Activated CD4-positive, alpha-beta T cell treated with anti-CD3 and anti-CD28 coated beads, Interleukin-2, amount 50 U/mL, for 16 hours (primary cell): Measurements from ENCODE around the gene PPP1R14C.

ENCODE experiments used
- DNase-seq: peaks from one replicate; pipeline ENCODE4 v3.0.0-alpha.2; 2020

Gene PPP1R14C

GRCh38 chr6:150273457-150274309 lies 130.8 kb downstream of the PPP1R14C start:
- DNase-seq: peak; percentile 13

DNA sequence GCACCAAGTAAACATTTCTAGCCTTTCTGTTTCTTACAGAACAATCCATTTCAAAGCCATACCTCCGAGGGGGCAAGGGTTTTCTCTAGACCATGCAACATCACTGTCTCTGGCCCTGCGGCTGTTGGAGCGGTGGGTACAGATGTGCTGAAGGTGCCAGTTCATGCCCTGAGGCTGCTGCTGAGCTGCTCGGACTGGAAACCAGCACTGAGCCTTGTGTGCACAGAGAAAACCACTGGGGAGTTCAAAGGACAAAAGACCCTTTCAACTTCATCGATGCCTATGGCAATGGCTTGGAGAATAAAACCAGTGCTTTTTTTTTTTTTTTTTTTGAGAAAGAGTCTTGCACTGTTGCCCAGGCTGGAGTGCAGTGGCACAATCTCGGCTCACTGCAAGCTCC lies 132.6 kb downstream of the PPP1R14C start:
- DNase-seq: no peak

DNA sequence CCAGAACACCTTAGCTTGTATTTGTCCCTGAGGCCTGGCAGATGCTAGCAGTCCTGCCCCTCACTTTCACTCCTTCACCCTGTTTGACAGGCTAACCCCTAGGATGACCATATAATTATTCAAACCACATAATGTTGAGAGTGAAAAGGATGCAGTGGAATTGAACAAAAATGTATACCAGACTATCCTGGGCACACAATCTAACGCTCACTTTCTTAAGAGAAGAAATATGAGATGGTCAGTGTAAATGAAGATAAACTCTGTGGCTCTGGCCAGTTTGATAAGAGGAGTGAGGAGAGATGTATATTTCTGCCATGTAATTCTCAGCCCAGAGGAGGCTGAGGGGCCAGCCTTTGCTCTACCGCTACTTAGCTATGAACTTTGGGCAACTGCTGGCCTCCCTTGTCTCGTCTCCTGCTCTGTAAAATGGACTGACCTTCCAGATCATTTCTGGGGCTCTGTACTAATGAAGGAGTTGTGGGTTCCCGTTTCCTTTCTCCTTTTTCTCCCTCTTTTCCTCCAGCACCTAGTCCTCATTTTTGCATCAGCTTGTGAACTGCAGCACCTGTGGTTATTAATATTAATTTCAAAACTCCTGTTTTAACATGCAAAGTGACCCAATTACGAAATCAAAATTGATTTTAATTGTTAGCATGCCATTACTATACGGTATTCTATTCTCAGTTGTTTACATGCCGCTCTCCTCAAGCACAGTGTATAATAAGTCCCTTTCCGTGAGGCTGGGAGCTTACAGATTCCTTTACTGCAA lies 133.5 kb downstream of the PPP1R14C start:
- no peak for DNase-seq

GRCh38 chr6:150276937-150277742 lies 134.3 kb downstream of the PPP1R14C start:
- DNase-seq: no peak

DNA sequence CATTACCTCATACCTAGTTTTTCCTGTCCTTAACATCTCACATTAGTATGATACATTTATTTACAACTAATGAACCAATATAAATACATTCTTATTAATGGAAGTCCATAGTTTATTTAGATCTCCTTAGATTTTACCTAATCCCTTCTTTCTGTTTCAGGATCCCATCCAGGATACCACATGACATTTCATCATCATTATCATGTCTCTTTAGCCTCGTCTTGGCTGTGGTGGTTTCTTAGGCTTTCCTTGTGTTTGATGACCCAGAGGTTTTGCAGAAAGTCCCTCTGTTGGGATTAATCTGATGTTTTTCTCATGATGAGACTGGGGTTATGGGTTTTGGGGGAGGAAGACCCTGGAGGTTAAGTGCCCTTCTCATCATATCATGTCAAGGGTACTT lies 136.7 kb downstream of the PPP1R14C start:
- DNase-seq: no peak

DNA sequence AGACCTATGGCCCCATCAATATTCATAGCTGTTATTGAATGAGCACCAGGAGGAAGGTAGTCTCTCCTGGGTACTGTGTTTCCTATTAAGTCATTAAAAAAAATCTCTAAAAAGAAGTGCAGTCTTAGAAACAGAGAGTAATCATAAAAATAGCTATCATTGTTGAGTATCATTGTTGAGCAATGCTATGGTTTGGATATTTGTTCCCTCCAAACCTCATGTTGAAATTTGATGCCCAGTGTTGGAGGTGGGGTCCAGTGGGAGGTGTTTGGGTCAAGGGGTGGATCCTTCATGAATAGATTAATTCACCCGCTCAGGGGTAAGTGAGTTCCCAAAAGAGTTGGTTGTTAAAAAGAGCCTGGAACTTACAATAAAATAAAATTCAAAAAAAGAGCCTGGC lies 137.9 kb downstream of the PPP1R14C start:
- DNase-seq: no peak

DNA sequence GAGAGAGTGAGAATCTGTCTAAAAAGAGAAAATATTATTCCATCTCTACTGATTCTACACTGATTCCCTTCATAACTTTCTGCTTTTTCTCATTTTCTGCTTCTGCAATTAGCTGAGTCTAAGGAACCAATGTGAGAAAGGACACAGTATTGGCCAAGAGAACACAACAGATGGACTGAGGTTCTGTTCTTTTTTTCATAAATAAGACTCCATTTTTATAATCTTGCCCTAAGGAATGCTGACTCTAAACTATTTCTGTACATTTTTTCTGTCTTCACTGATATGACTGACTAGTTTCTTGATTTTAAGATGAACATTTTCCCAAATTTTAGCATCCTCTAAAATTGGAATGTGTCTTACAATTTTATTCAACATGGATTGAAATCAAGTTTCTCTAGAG lies 138.9 kb downstream of the PPP1R14C start:
- DNase-seq: no peak

DNA sequence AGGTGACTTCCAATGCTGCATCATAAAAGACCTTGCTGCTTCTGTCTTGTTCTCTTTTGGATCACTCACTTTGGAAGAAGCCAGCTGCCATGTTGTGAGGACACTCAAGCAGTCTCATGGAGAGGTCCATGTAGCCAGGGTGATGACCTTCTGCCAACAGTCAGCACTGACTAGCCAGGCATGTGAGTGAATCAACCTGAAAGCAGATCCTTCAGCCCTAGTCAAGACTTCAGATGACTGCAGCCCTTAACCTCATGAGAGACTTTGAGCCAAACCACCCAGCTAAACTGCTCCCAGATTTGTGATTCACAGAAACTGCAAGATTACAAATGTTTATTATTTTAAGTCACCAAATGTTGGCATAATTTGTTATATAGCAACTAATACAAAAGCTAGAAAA lies 140.0 kb downstream of the PPP1R14C start:
- DNase-seq: no peak

GRCh38 chr6:150286460-150286859 lies 143.6 kb downstream of the PPP1R14C start:
- DNase-seq: no peak

DNA sequence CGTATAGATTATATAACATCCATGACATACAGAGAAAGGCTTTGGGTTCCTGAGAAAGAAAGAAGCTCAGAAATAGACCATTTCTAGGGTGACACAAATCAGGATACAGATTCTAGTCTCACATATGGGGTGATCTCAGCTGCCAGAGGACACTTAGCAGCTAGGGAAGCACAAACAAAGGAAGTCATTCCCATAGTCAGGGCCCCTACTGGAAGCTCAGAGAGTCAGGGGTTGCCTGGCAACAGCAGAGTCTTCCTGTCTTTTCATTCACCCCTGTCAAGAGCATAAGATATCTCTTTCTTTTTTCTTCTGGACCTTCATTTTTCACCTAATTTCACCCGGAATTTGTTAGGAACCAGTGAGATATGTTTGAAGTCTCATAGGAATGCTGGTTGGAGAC lies 144.1 kb downstream of the PPP1R14C start:
- DNase-seq: no peak

DNA sequence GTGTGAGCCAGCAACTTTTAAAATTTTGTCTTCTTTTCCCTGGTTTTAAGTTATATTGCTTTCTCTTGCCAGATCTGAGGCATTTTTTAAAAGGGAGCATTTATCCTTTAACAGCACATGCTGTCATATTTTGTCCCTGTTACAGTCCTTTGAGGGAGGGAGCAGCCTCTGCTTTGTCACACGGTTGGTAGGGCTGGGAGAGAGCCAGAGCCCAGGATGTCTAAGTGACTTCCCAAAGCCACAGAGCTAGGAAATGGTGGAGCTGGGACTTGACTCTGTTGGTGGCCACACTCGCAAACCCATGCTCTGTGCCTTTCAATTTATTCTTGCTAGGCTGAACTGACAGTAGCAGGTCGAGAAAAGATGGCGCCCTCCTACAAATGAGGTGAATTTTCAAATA lies 145.6 kb downstream of the PPP1R14C start:
- no peak for DNase-seq

DNA sequence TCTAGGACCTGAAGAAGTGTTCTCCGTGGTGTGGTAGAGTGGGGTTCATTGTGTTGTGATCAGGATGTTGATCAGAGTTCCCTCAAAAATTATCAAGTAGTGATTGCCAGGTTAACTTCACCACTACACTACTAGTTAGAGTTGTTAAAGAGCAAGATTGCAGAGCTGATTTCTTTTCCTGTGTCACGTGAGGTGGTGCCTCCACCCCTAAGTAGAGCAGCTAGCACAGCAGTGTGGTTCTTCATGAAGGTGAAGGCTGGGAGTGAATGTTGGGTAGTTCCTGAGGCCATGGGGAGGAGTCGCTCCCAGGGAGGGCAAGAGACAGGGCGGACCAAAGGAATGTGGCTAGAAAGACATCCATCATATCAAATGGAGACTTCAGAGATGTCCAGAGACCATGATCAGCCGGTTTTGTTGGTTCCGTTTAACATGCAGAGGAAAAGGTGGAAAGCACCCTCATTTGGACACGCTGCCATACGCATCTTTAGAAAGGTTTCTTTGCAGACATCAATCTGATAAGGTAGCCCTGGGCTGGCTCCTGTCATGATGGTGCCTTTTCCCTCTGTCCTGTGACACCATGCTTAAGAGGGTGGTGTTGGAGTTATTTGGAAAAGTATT lies 146.7 kb downstream of the PPP1R14C start:
- DNase-seq: no peak

- DNase-seq: no peak
Observed at GRCh38 chr6:150290429-150290828, 147.6 kb downstream of the PPP1R14C start.

- no peak for DNase-seq
Observed at GRCh38 chr6:150291968-150292710, 149.3 kb downstream of the PPP1R14C start.

DNA sequence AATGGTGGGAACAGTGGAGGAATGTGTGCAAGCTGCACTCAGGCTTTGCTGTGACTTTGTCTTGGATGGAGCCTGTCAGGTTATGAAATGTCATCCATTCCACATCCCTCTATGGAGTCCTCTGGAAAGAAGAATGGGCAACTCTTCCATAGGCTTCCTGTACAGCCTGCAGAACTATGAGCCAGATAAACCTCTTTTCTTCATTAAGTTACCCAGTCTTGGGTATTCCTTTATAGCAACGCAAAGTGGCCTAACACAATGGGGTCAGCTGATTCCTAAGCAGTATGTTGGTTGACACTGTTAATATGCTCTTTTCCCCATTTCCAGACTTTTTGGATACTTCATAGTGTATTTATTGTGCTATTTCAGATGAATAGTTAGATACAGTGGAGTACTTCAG lies 150.2 kb downstream of the PPP1R14C start:
- DNase-seq: no peak

DNA sequence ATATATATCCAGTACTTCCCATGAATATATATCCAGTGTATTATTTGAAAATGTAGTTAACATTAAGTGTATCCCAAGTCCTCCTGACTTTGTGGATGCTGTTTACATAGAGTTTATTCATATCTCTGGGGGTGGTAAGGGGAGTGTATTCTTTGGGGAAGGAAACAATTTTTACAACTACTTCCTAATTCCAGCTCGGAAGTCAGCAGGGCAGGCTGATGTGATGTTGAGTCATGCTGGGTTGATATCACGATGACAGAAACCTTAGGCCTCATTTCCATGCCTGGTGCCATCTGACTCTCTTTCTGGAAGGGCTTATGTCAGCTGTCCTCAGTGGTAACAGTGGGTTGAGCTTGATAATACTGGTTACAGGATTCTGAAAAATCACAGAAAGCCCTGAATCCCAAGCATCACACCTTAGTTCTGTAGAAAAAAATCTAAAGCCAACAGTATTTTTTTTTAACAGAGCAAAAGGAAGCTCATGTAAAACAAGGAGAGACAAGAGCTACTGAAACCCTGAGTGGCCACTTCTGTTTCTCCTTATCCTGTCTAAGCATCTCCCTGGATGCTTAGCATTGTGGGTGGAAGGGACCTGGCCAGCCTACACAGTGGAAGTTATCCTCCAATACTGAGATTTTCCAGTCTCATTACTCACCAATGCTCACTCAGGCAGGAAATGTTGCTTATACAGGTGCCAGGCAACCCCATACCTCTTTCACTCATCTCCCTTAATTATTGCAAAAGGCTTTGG lies 150.8 kb downstream of the PPP1R14C start:
- DNase-seq: no peak

DNA sequence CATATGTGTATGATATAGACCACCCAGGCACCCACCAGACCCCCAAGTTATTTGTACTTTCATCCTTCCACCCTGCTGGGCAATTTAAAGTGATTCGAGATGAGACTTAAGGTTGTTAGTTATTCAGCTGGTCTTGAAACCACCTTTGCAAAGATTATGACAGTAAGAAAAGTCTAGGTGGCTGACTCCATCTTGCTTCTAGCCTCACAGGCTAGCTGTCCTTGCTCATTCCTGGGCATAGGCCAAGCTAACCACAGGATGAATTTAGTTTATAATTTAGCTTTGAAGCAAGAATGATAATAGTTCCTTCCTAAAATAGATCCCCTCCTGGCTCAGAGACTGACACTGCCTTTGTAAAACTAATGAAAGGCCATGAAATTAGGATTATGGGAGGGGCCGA lies 154.0 kb downstream of the PPP1R14C start:
- DNase-seq: no peak

DNA sequence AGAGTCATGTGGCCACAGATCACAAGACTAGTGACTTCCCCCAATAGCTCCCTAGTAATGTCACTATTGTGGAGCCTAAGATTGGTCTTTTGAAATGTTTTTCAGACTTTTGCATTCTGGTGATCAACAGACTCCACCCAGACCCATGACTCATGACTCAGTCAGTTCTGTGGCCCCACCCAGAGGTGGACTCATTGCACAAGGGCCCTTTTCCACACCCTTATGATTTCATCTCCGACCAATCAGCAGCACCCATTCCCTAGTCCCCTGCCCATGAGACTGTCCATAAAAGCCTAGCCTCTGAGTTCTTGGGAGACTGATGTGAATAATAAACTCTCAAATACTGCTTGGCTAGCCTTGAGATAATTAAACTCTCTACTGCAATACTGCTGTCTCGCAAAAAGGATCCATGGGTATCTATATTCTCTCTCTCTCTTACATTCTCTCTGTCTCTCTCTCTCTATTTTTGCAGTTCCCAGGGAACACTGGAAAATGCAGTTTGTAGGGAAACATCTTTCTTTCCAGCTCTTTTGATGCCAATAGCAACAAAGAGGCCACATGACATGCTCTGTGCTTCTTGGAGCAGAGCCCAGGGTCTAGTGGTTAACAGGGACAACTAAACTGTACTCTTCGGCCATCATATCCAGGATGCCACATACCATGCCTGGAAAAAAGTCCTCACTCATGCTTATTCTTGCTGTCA lies 154.6 kb downstream of the PPP1R14C start:
- no peak for DNase-seq

GRCh38 chr6:150298030-150298380 lies 155.2 kb downstream of the PPP1R14C start:
- no peak for DNase-seq

- no peak for DNase-seq
Observed at GRCh38 chr6:150298676-150299075, 155.8 kb downstream of the PPP1R14C start.
